Mesodermal cell (in vitro differentiated cells): ENCODE results near the gene ARL3.

Source experiments
- H3K27ac ChIP-seq: 2 replicates; pipeline ENCODE4 v1.7.0; 2013; ENCODE audit warnings: mild to moderate bottlenecking, low read depth, low read length, moderate library complexity; ENCODE audit not compliant: severe bottlenecking
- H3K36me3 ChIP-seq: 2 replicates; pipeline ENCODE4 v1.7.1; 2013; ENCODE audit warnings: mild to moderate bottlenecking, low read length, moderate library complexity; ENCODE audit not compliant: control insufficient read depth, insufficient read depth
- H3K4me1 ChIP-seq: one replicate; pipeline ENCODE4 v1.7.1; 2013; ENCODE audit warnings: mild to moderate bottlenecking, low read length; ENCODE audit not compliant: insufficient read depth, control insufficient read depth, poor library complexity, severe bottlenecking
- H3K4me3 ChIP-seq: 2 replicates; pipeline ENCODE4 v1.7.0; 2013; ENCODE audit warnings: low read length, control low read depth, mild to moderate bottlenecking; ENCODE audit not compliant: insufficient read depth, poor library complexity, severe bottlenecking; ENCODE audit errors: extremely low read depth
- H3K9me3 ChIP-seq: 2 replicates; pipeline ENCODE4 v1.7.1; 2013; ENCODE audit warnings: mild to moderate bottlenecking, low read length, moderate library complexity; ENCODE audit not compliant: control insufficient read depth
- WGBS, 2 experiments: methylation state at CpG; one replicate each; pipeline ENCODE4 v1.1.5; 2013; ENCODE audit warnings: missing lambda C conversion rate in 2 of 2; ENCODE audit not compliant: insufficient coverage in 2 of 2; 5-methylcytosine and 5-hydroxymethylcytosine counted together

Gene ARL3

DNA sequence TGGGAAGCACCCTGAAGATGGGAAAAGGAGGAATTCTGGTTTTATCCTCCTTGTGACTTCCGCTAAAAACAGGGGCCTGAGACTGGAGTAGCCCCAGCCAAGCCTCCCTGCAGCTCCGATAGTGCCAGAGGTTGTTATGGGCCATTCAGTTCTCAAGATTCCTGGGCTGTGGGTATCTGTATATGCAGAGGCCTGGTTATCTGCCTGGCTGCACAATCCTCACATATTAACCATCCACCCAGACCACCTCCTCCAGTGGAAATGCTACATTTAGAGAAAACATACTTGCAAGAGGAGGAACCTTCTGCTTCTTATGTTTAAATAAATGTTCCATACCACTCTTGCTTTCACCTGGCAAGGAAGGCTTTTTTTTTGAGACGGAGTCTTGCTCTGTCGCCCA lies 34.6 kb downstream of the ARL3 start:
- Histone ChIP-seq H3K4me3 (no peak overlapping the region), H3K27ac (no peak overlapping the region), H3K4me1 (peaks cover 44% of the 10 kb centered on the region), H3K9me3 (no peaks in the 10 kb centered on the region), H3K36me3 (peaks cover 35% of the 10 kb centered on the region)
- 96 to 100% methylated on average over 2 to 3 of the region's 4 CpGs for WGBS, 2 experiments

DNA sequence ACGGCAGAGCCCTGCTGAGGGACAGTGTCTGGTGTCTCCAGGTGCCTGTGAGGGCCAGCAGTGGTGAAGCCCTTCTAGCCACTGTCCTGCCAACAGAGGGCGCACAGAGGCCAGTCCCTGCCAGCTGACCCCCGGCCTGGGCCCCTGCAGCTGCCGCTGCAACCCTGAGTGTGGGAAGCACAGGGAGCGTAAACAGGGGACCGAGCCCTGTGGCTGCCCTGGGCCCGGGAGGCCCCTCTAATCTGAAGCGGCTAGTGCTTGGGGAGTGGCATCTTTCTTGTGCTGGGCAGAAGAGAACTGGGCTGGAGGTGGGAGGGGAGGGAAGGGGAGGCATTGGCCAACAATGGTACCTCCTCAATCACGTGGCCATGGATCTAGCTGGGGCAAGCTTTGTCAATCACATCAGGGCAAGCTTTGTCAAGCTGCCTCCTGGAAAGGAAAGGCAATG lies 35.3 kb downstream of the ARL3 start:
- Histone ChIP-seq H3K36me3 (peaks cover 32% of the 10 kb centered on the region), H3K9me3 (no peaks in the 10 kb centered on the region), H3K4me1 (peaks cover 52% of the 10 kb centered on the region), H3K27ac (peak overlapping the region; percentile 36), H3K4me3 (no peak overlapping the region)
- WGBS, 2 experiments = 18% methylated on average over 8 to 9 of the region's 9 CpGs

DNA sequence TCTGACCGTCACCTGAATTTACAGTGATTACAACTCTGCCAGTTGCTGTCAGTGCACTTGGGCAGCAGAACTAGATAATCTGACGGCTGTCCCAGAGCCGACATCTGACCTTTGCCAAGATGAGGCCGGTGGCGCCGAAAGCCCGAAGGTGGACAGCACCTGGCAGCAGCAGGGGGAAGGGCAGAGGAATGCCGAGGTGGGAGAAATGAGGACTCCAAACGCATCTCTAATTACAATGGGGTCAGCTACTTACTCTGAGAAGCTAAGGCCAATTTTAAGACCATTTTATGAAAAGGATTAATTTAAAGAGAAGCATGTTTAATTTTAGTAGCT lies 36.2 kb downstream of the ARL3 start:
- Histone ChIP-seq H3K36me3 (peaks cover 27% of the 10 kb centered on the region), H3K9me3 (no peaks in the 10 kb centered on the region), H3K27ac (no peak overlapping the region), H3K4me3 (no peak overlapping the region), H3K4me1 (peaks cover 60% of the 10 kb centered on the region)
- WGBS, 2 experiments = 81 to 88% methylated on average over 9 of the region's 9 CpGs

DNA sequence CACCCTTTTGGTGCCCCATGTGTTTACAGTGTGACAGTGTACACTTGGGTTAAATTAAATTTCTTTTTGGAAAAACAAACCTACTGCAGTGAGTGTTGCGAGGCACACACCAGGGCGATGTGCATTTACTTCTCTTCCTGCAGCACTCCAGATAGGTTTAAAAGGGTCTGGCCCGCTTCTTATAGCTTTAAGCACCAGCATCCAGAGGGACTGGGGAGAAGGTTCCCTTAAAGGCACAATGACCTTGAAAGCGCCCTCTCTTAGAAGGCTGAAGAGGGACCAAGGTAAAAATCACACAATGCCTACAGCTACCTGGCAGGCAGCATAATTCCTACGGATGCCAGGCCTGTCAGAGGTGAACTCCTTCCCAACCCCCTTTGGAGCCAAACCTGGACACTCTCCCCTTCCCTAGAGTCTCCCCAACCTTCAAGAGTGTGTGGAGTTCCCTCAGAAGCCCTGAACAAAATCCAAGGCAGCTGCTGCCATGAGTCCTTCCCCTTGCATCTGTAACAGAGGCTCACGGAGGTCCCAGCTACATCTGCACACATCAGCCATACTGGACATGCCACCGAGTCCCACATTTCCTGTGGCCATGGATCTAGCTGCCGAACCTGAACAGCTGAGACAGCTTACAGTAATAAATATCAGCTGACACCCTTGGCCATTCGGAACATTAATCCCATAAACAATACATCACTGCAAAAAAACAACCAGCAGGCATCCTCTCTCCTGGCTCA lies 36.7 kb downstream of the ARL3 start:
- WGBS, 2 experiments = 88 to 92% methylated on average over 8 of the region's 9 CpGs
- Histone ChIP-seq H3K4me3 (no peak overlapping the region), H3K27ac (peak overlapping the region; percentile 92), H3K9me3 (no peaks in the 10 kb centered on the region), H3K4me1 (peaks cover 62% of the 10 kb centered on the region), H3K36me3 (peaks cover 22% of the 10 kb centered on the region)

DNA sequence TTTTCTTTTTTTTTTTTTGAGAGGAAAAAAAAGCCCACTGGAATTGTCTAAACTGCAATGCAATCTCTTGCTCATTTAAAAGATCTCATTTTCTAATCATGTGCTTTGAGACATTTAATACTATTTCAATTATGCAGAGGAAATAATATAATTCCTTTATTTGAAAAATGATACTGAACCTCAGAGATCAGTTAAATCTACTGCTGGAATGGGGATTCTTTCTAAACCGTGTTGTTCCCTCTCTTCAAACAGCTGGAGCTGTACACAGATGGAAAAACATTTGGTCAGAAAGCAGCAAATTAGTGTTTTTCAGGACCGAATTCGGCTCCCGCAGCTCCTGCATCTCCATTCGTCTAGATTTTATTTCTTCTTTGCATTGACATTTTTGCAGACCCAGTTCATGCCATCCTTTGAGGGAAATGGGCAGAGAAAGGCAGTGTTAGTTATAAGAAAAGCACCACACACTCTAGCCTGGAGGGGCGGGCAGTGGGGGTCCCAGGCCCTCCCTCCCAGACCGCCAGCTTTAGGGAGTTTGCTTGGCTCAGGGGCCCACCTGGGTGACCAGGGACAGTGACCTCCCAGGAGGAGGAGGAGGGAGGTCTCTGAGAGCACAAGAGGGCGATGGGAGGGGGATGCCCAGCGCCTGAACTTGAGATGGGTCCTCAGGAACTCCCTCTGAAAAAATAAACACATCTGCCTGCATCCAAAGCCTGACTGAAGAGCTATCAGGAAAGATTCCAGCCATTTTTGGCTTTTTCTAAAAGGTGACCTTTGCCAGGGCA lies 37.5 kb downstream of the ARL3 start:
- no peak overlapping the region for H3K4me3 ChIP-seq
- peaks cover 64% of the 10 kb centered on the region for H3K4me1 ChIP-seq
- peaks cover 15% of the 10 kb centered on the region for H3K36me3 ChIP-seq
- H3K9me3 ChIP-seq = no peaks in the 10 kb centered on the region
- WGBS, 2 experiments = 71 to 74% methylated on average over 4 to 6 of the region's 9 CpGs
- peak overlapping the region; percentile 92 for H3K27ac ChIP-seq

DNA sequence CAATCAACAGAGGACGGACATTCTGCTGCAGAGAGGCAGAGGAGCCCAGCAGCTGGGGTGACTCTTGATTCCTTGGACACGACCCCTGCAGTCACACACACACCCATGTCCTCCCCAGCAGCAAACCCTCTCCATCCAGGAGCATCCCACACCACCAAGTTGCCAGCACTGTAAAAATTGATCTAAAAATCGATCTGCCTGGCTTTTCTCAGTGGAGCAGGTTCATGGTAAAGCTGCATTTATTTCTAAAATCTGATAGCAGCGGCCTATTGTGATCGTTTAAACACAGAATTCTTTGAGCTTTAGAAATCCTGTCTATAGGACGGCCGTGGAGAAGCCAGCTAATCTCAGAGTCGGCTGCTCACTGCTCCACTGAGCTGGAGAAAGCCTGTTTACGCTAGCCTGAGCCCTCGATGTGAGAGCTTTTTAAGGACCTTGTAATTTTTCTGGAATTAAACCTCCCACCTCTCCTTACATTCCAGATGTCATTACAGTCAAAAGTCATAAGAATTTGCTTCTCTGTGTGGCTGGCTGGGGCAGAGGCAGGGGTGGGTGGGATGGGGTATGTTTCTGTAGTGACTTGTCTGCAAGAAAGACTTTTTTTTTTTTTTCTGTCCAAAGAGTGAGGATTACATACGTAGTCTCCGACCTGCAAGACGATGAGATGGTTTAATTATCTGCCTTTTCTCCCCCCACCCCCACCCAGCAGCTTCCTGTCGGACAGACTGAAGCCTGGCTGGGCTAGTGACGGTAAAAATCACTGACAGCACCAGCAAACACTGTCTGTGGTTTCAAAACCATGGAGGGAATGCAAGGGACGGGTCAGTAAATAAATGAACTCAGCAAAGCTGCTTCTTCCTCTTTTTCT lies 38.3 kb downstream of the ARL3 start:
- peaks cover 70% of the 10 kb centered on the region for H3K4me1 ChIP-seq
- peak overlapping the region; percentile 92 for H3K27ac ChIP-seq
- H3K36me3 ChIP-seq = peaks cover 9% of the 10 kb centered on the region
- WGBS, 2 experiments = 41 to 59% methylated on average over 9 to 10 of the region's 16 CpGs
- H3K4me3 ChIP-seq = no peak overlapping the region
- H3K9me3 ChIP-seq = no peaks in the 10 kb centered on the region

DNA sequence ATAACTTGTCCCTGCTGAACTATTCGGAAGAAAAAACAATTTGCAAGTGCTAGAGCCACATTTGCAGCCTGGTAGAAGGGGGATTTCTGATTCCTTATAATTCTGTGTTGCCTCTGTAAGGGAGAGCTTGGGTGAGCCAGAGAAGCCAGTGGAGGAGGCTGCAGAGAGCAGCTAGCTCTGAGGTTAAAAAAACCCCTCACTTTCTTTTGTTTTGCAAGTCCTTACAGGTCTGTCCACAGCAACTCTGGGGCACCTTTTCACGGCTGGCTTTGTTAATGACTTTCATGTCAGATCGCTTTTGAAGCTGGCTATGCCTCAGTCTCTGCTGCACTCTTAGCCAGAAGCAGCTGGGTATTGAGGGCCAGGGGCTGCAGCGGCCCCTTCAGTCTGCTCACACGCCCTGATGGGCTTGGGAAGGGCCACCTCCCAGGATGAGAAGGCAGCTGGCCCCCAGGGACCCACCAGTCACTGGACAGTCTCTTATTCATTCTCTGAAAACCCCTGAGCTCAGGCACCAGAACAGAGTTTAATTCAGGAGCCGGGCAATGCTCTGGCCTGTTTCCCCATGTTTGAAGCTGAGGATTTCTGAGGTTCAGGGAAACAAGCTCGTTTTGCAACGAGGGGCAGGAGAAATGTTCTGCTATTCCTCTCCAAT lies 39.1 kb downstream of the ARL3 start:
- H3K27ac ChIP-seq = peak overlapping the region; percentile 92
- H3K4me1 ChIP-seq = peaks cover 77% of the 10 kb centered on the region
- 24 to 41% methylated on average over 7 to 8 of the region's 8 CpGs for WGBS, 2 experiments
- H3K9me3 ChIP-seq = no peaks in the 10 kb centered on the region
- peaks cover 2% of the 10 kb centered on the region for H3K36me3 ChIP-seq
- no peak overlapping the region for H3K4me3 ChIP-seq

DNA sequence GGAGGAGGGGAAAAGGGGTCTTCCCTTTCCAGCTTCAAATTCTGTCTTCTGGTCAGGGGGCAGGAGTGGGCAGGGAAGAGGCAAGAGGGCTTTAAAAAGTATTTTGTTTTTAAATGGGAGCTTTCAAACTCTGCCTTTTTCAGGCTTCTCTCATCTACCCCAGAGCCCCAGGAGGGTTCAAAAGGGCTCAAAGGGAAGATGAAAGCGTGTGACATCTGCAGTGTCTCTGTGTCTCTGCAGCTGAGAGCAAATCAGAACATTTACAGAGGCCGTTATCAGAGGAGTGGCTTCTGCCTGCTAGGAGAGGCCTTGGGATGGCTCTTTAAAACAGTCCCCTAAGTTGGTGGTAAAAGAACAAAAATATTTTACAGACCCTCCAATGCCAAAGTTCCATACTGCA lies 39.6 kb downstream of the ARL3 start:
- Histone ChIP-seq H3K9me3 (no peaks in the 10 kb centered on the region), H3K27ac (peak overlapping the region; percentile 92), H3K4me3 (peak overlapping the region; percentile 3), H3K36me3 (no peaks in the 10 kb centered on the region), H3K4me1 (peaks cover 83% of the 10 kb centered on the region)
- no CpG with 5 or more reads among the region's 2 CpGs for WGBS, 2 experiments

DNA sequence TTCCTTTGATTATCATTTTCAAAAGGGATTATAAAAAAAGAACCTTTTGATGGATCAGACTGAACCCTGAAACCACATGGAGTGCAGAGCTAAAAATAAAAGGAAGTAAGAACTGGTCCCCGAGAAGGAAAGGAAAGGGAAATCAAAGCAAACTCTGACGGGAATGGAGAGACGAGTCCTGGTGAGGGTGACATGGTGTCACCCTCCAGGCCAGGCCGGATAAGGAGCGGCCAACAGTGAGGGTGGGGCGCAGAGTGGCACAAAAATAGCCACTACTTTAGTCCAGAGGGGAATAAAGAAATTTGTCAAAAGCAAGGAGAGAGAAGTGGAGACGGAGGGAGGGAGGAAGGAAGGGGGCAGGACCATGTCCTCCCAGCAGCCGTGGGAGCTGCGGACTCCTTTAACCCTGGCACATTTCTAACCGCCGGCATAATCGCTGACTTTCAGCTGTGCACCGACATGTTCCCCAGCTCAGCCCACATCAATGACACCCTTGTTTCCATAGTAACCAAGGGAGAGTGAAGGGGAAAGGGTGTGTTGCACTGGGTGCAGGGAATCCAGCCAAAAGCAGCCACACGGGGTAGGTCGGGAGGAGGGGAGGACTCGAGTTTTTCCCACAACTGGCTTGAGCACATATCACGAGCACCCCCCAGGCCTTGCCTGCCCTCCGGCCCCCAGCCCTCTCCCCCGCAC lies 40.2 kb downstream of the ARL3 start:
- peak overlapping the region; percentile 3 for H3K4me3 ChIP-seq
- H3K9me3 ChIP-seq = no peaks in the 10 kb centered on the region
- no peaks in the 10 kb centered on the region for H3K36me3 ChIP-seq
- 37 to 43% methylated on average over 8 to 10 of the region's 19 CpGs for WGBS, 2 experiments
- H3K27ac ChIP-seq = peak overlapping the region; percentile 92
- peaks cover 84% of the 10 kb centered on the region for H3K4me1 ChIP-seq
